Mesenchymal stem cell (in vitro differentiated cells and primary cell): ENCODE results near the gene TOR4A.

Experiments
- DNase-seq: peaks from one replicate; pipeline ENCODE4 v3.0.0-alpha.2; 2013
- H2AFZ ChIP-seq: one replicate; pipeline ENCODE4 v1.6.1; 2013; ENCODE audit warnings: low read depth, mild to moderate bottlenecking, control low read depth, inconsistent platforms, low read length, moderate library complexity
- H2AK5ac ChIP-seq: 2 replicates; pipeline ENCODE4 v1.6.1; 2013; ENCODE audit warnings: low read length, moderate library complexity, mild to moderate bottlenecking, inconsistent platforms; ENCODE audit not compliant: severe bottlenecking
- H2BK120ac ChIP-seq: one replicate; pipeline ENCODE4 v1.6.1; 2013; ENCODE audit warnings: low read depth, mild to moderate bottlenecking, inconsistent platforms, low read length, moderate library complexity
- H2BK12ac ChIP-seq, 2 experiments: one replicate each; pipeline ENCODE4 v1.6.1; 2013; ENCODE audit warnings: inconsistent platforms in 2 of 2, low read length in 2 of 2, mild to moderate bottlenecking in 2 of 2, moderate library complexity in 2 of 2, control low read depth in 1 of 2
- H2BK15ac ChIP-seq: one replicate; pipeline ENCODE4 v1.6.1; 2013; ENCODE audit warnings: mild to moderate bottlenecking, low read depth, inconsistent platforms; ENCODE audit not compliant: poor library complexity, severe bottlenecking
- H2BK5ac ChIP-seq: 2 replicates; pipeline ENCODE4 v1.6.1; 2013; ENCODE audit warnings: low read depth, mild to moderate bottlenecking, low read length, control low read depth, inconsistent platforms; ENCODE audit not compliant: poor library complexity, severe bottlenecking
- H3K14ac ChIP-seq, 2 experiments: one replicate each; pipeline ENCODE4 v1.6.1; 2013; ENCODE audit warnings: inconsistent platforms in 2 of 2, low read length in 2 of 2, control low read depth in 1 of 2, mild to moderate bottlenecking in 1 of 2, moderate library complexity in 1 of 2
- H3K18ac ChIP-seq, 2 experiments: one replicate each; pipeline ENCODE4 v1.6.1; 2013; ENCODE audit warnings: inconsistent platforms in 2 of 2, low read length in 2 of 2, control low read depth in 1 of 2, low read depth in 1 of 2, mild to moderate bottlenecking in 1 of 2
- H3K23ac ChIP-seq, 2 experiments: one replicate each; pipeline ENCODE4 v1.6.1; 2013; ENCODE audit warnings: inconsistent platforms in 2 of 2, low read length in 2 of 2, mild to moderate bottlenecking in 2 of 2, moderate library complexity in 2 of 2, control low read depth in 1 of 2
- H3K27ac ChIP-seq: 2 replicates; pipeline ENCODE4 v1.5.1; 2013; ENCODE audit warnings: mild to moderate bottlenecking, moderate library complexity, low read length, control low read depth, inconsistent platforms; ENCODE audit not compliant: poor library complexity, severe bottlenecking
- H3K27me3 ChIP-seq, 2 experiments: 2 replicates each; pipeline versions ENCODE4 v1.6.1 to v1.7.0; 2013; ENCODE audit warnings: low read length in 2 of 2, mild to moderate bottlenecking in 2 of 2, moderate library complexity in 2 of 2, control low read depth in 1 of 2, inconsistent platforms in 1 of 2; ENCODE audit not compliant: control insufficient read depth in 1 of 2, insufficient read depth in 1 of 2
- H3K36me3 ChIP-seq, 2 experiments: 2 replicates each; pipeline versions ENCODE4 v1.6.1 to v1.7.0; 2013; ENCODE audit warnings: low read length in 2 of 2, control low read depth in 1 of 2, inconsistent platforms in 1 of 2, low read depth in 1 of 2, mild to moderate bottlenecking in 1 of 2; ENCODE audit not compliant: insufficient read depth in 2 of 2, control insufficient read depth in 1 of 2
- H3K4ac ChIP-seq, 2 experiments: one replicate each; pipeline ENCODE4 v1.6.1; 2013; ENCODE audit warnings: inconsistent platforms in 2 of 2, low read length in 2 of 2, mild to moderate bottlenecking in 2 of 2, moderate library complexity in 2 of 2, control low read depth in 1 of 2, low read depth in 1 of 2
- H3K4me1 ChIP-seq: 2 replicates; pipeline ENCODE4 v1.6.1; 2013; ENCODE audit warnings: low read depth, low read length, control low read depth; ENCODE audit not compliant: control insufficient read depth, insufficient read depth
- H3K4me2 ChIP-seq: 2 replicates; pipeline ENCODE4 v1.6.1; 2013; ENCODE audit warnings: low read length, mild to moderate bottlenecking, inconsistent platforms; ENCODE audit not compliant: poor library complexity, severe bottlenecking
- H3K4me3 ChIP-seq, 2 experiments: 2 replicates each; pipeline versions ENCODE4 v1.5.1 to v1.7.0; 2013; ENCODE audit warnings: low read length in 2 of 2, mild to moderate bottlenecking in 2 of 2, control low read depth in 1 of 2, low read depth in 1 of 2; ENCODE audit not compliant: insufficient read depth in 1 of 2
- H3K79me1 ChIP-seq: replicated peaks from 2 replicates; pipeline ENCODE4 v1.6.1; 2013; ENCODE audit warnings: mild to moderate bottlenecking, control low read depth, low read length, inconsistent platforms; ENCODE audit not compliant: poor library complexity, severe bottlenecking
- H3K9ac ChIP-seq: 2 replicates; pipeline ENCODE4 v1.7.0; 2013; ENCODE audit warnings: mild to moderate bottlenecking, low read length, moderate library complexity
- H3K9me3 ChIP-seq: 2 replicates; pipeline ENCODE4 v1.7.0; 2013; ENCODE audit warnings: mild to moderate bottlenecking, low read length; ENCODE audit not compliant: control insufficient read depth
- H4K8ac ChIP-seq: one replicate; pipeline ENCODE4 v1.6.1; 2013; ENCODE audit warnings: inconsistent platforms, mild to moderate bottlenecking, low read length, moderate library complexity
- H4K91ac ChIP-seq: one replicate; pipeline ENCODE4 v1.6.1; 2013; ENCODE audit warnings: mild to moderate bottlenecking, low read length, inconsistent platforms
- WGBS: methylation state at CpG from one replicate; pipeline ENCODE4 v1.1.7; 2013; ENCODE audit warnings: mixed read lengths; 5-methylcytosine and 5-hydroxymethylcytosine counted together

TOR4A gene

DNA sequence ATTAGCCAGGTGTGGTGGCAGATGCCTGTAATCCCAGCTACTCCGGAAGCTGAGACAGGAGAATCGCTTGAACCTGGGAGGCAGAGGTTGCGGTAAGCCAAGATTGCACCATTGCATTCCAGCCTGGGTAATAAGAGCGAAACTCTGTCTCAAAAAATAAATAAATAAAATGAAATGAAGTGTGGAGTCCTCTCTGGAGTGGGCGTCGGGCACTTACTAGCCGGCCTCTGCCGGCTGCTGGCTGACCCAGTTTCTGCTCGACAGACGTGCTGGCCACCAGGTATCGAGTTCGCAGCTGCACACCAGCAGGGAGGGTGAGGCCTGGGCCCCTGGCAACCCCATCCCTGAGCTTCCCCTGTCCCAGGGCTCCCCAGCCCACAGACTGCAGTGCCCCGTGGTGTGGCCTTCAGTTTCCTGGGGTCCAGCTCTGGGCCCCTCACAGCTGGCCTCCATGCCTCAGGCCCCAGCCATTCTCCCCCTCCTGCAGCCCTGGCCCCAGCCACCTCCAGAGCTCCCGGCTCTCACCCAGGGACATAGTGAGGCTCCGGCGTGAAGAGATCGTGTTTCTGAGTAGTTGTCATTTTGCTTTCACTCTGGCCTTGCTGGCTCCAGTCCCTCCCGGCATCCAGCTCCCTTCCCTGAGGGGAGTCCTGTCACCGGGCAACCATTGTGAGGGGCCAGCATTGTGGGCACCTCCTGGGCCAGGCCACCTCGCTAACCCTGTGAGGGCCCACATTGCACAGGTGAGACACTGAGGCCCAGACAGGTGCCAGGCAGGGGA lies 30.2 kb upstream of the TOR4A start:
- Histone ChIP-seq H4K8ac (no peak overlapping the region), H3K23ac (no peak overlapping the region), H3K27ac (no peak overlapping the region), H3K4me1 (peaks cover 45% of the 10 kb centered on the region), H2BK12ac (peak overlapping the region in 1 of 2 experiments; percentile 31), H2AFZ (no peak overlapping the region), H2BK15ac (no peak overlapping the region), H3K36me3 (peaks cover 17 to 20% of the 10 kb centered on the region in 2 experiments), H3K4me3 (no peak overlapping the region), H3K79me1 (no peaks in the 10 kb centered on the region), H3K18ac (no peak overlapping the region), H3K27me3 (peaks cover 0 to 17% of the 10 kb centered on the region in 2 experiments), H2BK120ac (no peak overlapping the region), H3K9me3 (no peaks in the 10 kb centered on the region), H2AK5ac (no peak overlapping the region), H3K9ac (no peak overlapping the region), H4K91ac (no peak overlapping the region), H3K4me2 (no peak overlapping the region), H2BK5ac (no peak overlapping the region), H3K4ac (no peak overlapping the region), H3K14ac (no peak overlapping the region)
- no peak for DNase-seq
- 76% methylated on average over 19 of the region's 20 CpGs for WGBS

GRCh38 chr9:137247916-137248175 lies 29.7 kb upstream of the TOR4A start:
- Histone ChIP-seq H3K27me3 (peaks cover 0 to 17% of the 10 kb centered on the region in 2 experiments), H3K23ac (no peak overlapping the region)
- 85% methylated on average over 5 of the region's 6 CpGs for WGBS

GRCh38 chr9:137250329-137251193 lies 27.0 kb upstream of the TOR4A start:
- Histone ChIP-seq H4K91ac (no peak overlapping the region), H3K27me3 (peaks cover 0 to 13% of the 10 kb centered on the region in 2 experiments), H4K8ac (no peak overlapping the region), H3K27ac (no peak overlapping the region), H3K4me2 (no peak overlapping the region), H3K9ac (no peak overlapping the region), H2BK120ac (no peak overlapping the region), H2BK15ac (no peak overlapping the region), H2AK5ac (no peak overlapping the region), H2BK12ac (no peak overlapping the region), H3K4me1 (peaks cover 28% of the 10 kb centered on the region), H3K14ac (no peak overlapping the region), H3K9me3 (no peaks in the 10 kb centered on the region), H3K4ac (no peak overlapping the region), H3K79me1 (peaks cover 2% of the 10 kb centered on the region), H3K18ac (no peak overlapping the region), H3K4me3 (no peak overlapping the region), H3K23ac (no peak overlapping the region), H2BK5ac (no peak overlapping the region), H2AFZ (no peak overlapping the region), H3K36me3 (peaks cover 0 to under 1% of the 10 kb centered on the region in 2 experiments)
- DNase-seq = no peak
- WGBS = 73% methylated on average over 17 of the region's 18 CpGs

More at GRCh38 chr9:137247916-137248175, 29.7 kb upstream of the TOR4A start:
- Histone ChIP-seq H4K91ac (no peak overlapping the region), H3K4ac (no peak overlapping the region), H3K18ac (no peak overlapping the region), H3K4me3 (no peak overlapping the region), H3K36me3 (peaks cover 12 to 14% of the 10 kb centered on the region in 2 experiments), H3K9me3 (no peaks in the 10 kb centered on the region), H2BK120ac (no peak overlapping the region), H3K79me1 (no peaks in the 10 kb centered on the region), H2AFZ (no peak overlapping the region), H3K4me1 (peaks cover 40% of the 10 kb centered on the region), H3K4me2 (no peak overlapping the region), H4K8ac (no peak overlapping the region), H2BK15ac (no peak overlapping the region), H3K27ac (no peak overlapping the region), H3K9ac (no peak overlapping the region), H2AK5ac (no peak overlapping the region), H2BK5ac (no peak overlapping the region), H3K14ac (no peak overlapping the region), H2BK12ac (no peak overlapping the region)
- DNase-seq = no peak

DNA sequence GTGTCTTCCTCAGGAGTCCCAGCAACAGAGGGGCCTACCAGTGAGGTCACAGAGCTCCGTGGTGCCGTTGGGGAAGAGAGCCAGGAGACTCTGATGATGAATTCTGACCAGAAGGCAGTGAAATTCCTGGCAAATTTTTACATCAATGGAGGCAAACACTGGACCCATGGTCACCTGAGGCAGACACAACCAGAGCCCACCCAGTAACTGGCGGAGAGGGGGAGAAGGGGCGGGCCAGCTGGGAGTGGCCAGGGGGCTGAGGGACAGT lies 26.4 kb upstream of the TOR4A start, which contains the start of gene STPG3:
Gene STPG3 (plus strand): TSS at position 93 of the 268 bp plus-strand sequence. CDS start 1 bp downstream, at position 94.
- Histone ChIP-seq H2BK15ac (peak within 1 kb of the TSS; percentile 33), H2BK5ac (no peak within 1 kb of the TSS), H3K4me2 (no peak within 1 kb of the TSS), H4K8ac (no peak within 1 kb of the TSS), H3K27me3 (peaks cover 0 to 7% of the 10 kb centered on the region in 2 experiments), H2BK12ac (peak within 1 kb of the TSS in 1 of 2 experiments; percentile 11), H2AFZ (no peak within 1 kb of the TSS), H3K79me1 (peaks cover 2% of the 10 kb centered on the region), H2AK5ac (no peak within 1 kb of the TSS), H3K4me1 (peaks cover 31% of the 10 kb centered on the region), H3K9ac (no peak within 1 kb of the TSS), H4K91ac (no peak within 1 kb of the TSS), H3K23ac (no peak within 1 kb of the TSS), H3K4me3 (peak within 1 kb of the TSS in 1 of 2 experiments; percentile 7), H3K36me3 (peaks cover 0 to 6% of the 10 kb centered on the region in 2 experiments), H2BK120ac (no peak within 1 kb of the TSS), H3K18ac (no peak within 1 kb of the TSS), H3K4ac (no peak within 1 kb of the TSS), H3K14ac (no peak within 1 kb of the TSS), H3K9me3 (no peaks in the 10 kb centered on the region), H3K27ac (no peak within 1 kb of the TSS)
- no peak for DNase-seq
- 75% methylated on average over 4 of the region's 4 CpGs for WGBS
